Measurements from ENCODE around the gene TAOK2.
"Not testable (repeated sequence)": the region's sequence is repeated elsewhere in the genome, so short reads cannot be mapped to it uniquely, and the experiment has no call there.

Gene TAOK2

DNA sequence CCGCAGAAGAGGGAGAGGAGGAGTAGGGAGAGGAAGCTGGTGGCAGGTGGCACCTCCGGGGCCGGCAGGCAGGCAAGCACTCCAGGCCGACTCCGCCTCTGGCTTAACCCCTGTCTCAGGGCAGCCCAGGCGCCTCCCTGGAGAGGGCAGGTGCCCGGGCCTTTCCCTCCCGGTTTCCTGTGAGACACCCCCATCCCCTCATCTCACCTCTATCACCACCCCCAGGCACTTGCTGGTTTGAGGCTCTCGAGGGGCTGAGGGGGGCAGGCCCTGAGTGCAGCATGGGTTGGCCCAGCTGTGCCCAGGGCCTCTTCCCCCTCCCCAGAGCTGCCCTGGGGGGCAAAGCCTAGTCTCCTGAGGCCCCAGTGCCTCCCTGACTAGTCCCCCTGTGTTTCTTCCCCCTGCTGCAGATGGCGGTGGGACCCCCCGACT, 31.2 kb downstream of the TAOK2 start:
- no peak for DNase-seq

DNA sequence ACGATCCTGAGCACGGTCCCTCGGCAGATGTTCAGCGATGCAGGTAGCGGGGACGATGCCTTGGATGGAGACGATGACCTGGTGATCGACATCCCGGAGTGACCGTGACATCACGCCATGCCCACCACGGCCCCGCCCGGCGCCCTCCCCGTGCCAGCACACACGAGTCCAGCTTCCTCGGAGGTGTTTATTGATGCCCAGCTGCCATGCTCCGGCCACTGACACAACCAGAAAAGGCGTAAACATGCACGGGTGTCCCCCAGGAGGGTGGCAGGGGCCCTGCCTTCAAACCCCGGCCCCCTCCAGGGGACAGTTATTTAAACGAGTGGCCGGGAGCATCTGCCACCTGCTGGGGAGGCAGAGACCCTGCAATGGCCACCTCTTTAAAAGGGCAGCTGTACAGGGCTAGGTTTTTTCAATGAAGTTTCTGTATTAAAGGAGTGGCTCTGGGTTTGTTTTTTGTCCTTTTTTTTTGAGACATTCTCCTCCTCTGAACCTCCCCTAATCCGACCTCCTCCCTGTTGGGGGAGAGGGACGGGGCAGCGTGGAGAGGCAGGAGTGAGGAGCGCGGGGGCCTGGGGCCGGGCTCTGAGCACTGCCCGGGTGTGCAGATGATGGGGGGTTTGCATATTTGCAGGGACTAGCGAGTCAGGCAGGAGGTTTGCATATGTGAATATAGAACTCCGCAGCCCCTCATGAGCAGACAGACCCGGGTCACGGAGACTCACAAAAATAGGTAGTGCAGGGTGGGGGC, 31.9 kb downstream of the TAOK2 start:
- no peak for DNase-seq

DNA sequence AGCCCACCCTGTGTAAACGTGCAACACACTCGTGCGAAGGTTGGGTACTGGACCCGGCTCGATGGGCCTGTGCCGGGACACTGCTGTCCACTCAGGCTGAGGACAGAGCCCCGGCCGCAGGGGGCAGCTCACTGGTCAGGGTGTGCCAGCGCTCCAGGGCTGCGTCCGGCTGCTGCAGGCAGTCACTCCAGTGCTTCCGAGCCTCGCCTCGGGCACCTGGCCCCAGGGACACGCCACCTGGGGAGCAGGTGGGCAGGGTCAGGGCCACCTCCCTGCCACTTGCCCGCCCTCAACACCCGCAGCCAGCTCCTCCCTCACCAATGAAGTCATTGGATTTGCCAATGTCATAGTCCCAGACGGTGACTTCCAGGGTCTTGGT, 32.4 kb downstream of the TAOK2 start:
- no peak for DNase-seq

DNA sequence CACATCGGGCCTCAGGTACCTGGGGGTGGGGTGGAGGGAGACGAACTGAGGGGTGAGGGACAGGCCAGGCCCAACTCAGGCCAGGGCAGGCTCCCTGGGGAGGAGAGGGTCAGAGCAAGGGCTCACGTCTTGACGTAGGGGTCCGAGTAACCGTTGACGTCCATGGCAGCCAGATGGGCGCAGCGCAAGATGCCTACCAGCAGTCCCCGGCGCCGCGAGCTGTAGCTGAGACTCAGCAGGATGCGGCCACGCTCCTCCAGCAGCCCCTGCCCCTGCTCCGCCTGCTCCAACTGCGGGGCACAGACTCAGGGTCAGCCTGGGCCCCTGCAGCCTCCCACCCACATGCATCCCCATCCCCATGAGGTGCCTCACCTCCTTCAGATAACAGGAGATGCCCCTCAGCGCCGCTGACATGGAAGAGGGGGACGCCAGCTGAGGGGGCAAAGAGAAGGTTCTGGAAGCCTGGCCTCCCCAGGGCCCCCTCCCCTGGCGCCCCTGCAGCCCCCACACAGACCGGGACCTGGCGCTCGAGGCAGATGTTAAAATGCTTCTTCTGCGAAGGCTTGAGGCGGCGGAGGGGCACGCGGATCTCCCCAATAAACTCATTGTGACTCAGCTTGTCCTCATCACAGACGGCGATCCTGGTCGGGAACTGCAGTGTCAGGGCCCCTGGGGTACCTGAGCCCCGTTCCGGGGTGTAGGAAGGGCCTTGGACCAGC, 33.1 kb downstream of the TAOK2 start:
- no peak for DNase-seq

DNA sequence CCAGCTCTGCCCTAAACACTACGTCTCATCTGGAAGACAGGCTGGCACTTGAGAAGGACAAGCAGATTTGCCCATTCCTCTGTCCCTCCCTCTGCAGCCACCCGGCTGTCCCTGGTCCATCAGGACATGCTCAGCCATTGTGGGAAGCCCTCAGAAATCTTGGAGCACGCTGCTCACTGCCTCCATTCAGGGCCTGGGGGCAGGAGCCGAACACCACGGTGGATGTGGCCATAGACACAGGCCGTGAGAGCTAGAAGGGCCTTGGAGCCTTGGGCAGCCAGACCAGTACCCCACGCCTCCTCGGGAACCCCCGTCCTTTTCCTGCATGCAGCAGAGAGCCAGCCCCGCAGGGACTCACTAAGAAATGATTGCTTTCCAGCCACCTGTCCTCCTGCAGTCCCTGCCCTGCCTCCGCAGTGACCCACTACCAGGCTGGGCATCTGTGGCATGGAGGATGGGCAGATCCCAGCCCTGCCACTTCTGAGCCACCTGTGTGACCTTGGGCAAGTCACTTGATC, 33.8 kb downstream of the TAOK2 start:
- DNase-seq = no peak

DNA sequence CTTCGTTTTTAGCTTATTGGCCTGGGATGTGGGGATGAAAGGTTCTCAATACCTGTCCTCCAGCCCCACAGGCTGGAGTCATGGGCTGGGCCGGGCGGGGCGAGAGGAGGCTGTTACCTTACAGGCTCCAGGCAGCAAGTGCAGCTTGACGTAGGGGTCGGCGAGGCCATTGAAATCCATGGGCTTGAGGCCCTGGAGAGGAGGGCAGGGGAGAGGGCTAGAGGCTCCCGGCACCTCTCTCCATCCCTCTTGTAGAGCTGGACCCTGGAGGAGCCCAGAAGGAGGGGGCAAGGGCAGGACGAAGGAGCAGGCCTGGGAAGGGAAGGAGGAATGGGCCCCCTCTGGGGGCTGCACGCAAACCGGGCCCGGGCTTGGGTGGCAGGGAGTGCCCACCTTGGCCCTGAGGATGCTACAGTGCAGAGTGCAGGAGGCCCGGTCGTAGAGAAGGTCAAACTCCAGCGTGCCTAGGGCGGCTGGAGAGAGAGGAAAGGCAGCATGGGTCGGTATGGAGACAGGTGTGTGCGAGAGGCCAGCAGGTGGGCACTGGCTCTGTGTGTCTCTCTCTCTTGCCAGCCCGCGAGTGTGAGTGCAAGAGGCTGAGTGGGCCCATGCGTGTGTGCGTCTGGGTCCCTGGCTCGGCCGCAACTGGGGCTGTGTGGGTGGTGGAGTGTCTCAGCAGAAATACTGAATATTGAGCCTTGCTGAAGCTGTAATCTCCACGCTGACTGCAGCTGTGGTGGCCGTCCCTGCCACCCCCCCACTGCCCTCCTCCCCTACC, 35.6 kb downstream of the TAOK2 start:
- no peak for DNase-seq

DNA sequence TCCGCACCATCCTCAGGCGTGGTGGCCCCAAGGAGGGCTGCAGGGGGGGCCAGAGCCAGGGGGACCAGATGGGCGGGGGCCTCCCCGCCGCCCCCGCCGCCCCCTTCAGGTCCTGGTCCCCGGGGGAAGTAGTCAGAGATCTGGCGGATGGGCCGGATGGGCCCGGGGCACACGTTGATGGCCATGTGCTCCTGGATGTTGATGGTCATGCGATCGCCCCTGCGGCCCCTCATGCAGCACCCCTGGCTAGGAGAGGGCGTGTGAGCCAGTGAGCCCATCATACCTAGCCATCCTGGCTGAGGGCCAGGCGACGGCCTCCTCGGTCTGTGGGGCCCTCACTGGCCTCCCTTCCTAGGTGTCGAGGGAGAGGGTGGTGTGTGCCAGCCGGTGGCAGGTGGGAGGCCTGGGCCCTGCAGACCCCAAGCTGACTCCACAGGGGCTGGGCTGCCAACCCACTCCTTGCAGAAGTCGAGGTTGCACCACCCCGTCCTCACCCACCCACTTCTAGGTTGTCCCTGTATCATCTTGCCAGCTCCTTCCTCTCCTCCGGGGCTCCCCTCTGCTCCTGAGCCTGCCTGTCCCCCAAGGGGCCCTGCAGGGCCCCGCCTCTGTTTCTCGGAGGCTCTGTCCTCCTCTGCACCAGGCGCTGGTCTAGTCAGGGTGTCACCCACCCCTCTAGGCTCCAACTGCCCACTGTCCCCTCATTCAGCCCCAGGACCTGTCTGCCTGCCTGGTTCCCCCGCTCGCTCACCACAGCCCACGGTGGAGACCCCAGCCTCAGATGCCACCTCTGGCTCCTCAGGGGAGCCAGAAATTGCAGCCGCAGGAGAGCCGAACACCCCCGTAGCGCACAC, 36.5 kb downstream of the TAOK2 start:
- no peak for DNase-seq

DNA sequence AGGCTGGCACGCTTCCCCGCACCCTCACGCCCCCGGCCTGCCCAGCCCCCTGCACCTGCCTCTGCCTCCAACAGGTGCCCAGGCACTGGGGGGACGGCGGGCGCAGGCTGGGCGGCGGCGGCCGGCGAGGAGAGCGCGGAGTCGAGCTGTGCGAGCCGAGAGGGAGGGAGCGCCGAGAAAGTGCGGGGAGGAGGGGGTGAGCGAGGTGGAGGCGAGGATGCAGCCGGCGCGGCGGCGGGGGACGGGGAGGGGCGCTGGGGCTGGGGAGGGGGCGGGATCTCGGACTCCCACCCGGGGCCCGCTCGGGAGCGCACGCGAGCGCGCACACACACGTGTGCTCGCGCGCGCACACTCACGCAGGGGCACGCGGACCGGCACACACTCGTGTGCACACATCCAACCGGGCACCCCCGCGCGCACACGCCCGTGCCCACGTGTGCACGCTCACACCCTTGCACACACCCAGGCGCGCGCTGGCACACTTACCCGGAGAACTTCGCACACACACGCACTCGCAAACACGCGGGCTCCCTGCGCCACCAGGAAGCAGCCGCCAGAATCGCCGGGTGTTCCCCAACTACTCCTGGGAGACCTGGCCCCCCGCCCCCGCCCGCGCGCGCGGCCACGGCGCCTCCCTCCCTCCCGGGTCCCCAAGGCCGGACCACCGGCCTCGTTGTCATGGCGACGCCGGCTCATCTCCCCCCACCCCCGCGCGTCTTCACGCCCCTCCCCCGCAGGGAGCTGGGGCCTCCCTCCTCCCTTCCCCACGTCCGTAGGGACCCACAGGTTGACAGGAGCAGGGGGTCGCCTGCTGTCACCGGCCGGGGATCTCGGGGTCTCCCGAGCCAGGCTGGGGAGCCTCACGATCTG, 37.4 kb downstream of the TAOK2 start, which contains the start of gene DOC2A:
TSS of gene DOC2A (minus strand) at position 184 of the 870 bp plus-strand sequence. CDS start 805 bp downstream, outside the sequence.
- peak in 1 of 2 experiments; percentile 67 for DNase-seq

DNA sequence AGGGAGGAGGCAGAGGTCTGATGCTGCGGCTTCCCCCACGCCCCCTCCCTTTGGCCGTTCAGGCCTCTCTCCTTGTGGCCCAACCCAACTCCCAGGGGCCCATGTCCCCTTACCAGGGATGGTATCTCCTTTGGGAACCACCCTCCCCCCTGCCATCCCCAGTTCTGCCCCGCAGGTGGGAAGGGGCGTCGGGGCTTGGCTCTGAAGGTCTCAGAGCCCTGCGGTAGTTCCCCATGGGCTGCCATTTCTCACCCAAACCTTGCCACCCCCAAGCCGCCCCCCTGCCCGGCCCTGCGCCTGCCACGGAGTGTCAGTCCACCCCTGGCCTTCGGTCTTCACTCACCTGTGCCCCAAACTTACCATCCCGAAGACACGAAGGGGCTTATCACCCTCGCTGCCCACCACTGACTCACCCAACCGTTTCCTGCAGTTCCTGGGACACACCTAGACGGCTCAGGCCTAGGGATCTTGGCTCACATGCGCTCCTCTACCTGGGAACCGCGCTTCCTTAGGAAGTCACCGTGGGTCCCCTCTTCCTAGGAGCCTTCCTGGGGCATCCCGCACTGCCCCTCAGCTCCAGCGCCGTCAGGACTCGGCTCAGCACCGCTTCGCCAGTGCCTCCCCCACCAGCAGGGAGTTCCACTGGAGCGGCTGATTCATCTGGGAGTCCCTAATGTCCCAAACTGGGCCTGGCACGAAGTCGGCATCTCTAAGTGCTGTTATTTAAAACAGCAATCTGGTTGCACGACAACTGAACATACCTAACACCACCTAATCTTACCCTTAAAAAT, 38.2 kb downstream of the TAOK2 start:
- DNase-seq = no peak

DNA sequence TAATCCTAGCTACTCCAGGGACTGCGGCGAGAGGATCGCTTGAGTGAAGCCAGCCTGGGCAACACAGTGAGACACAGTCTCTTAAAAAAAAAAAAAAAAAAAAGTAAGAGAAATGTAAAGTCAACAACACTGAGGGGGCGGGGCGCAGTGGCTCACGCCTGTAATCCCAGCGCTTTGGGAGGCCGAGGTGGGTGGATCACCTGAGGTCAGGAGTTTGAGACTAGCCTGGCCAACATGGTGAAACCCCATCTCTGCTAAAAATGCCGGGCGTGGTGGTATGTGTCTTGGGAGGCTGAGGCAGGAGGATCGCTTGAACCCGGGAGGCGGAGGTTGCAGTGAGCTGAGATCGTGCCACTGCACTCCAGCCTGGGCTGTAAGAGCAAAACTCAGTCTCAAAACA, 38.9 kb downstream of the TAOK2 start:
- DNase-seq = not testable (repeated sequence)

DNA sequence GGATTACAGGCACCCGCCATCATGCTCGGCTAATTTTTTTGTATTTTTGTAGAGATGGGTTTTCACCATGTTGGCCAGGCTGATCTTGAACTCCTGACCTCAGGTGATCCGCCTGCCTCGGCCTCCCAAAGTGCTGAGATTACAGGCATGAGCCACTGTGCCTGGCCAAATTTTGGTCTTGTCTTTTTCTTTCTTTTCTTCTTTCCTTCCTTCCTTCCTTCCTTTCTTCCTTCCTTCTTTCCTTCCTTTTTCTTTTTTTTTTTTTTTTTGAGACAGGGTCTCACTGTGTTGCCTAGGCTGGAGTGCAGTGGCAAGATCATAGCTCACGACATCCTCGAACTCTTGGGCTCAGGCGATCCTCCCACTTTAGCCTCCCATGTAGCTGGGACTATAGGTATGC, 41.8 kb downstream of the TAOK2 start:
- DNase-seq = not testable (repeated sequence)

DNA sequence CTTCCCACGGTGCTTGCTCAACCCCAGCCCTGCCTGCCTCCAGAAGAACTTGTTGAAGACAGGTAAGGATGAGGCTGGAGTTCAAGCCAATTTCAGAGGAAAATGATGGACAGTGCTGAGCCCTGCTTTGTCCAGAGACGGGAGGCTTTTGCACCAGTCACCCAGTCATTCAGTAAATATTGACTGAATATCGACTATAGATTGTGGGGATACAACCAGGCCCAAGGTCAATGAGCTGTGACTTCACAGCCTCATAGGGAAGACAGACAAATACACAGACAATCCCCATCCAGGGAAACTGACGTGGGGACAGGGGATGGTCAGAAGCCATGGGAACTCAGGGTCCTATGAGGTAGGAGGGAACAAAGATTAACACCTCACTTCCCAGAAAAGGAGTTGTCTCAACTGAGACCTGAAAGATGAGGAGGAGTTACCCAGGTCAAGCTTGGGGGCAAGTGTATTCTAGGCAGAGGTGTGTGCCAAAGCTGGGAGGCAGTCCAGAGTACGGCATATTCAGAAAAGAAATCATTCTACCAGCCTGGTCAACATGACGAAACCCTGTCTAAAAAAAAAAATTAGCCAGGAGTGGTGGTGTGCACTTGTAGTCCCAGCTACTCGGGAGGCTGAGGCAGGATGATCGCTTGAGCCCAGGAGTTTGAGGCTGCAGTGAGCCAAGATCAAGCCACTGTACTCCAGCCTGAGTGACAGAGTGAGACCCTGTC, 43.0 kb downstream of the TAOK2 start:
- DNase-seq = no peak

DNA sequence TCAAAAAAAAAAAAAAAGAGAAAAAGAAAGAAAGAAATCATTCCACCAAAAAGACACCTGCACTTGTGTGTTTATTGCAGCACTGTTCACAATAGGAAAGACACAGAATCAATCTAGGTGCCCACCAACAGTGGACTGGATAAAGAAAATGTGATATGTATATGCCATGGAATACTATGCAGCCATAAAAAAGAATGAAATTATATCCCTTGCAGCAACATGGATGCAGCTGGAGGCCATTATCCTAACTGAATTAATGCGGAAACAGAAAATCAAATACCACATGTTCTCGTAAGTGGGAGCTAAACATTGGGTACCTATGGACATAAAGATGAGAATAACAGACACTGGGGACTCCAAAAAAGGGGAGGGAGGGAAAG, 43.6 kb downstream of the TAOK2 start:
- no peak for DNase-seq

DNA sequence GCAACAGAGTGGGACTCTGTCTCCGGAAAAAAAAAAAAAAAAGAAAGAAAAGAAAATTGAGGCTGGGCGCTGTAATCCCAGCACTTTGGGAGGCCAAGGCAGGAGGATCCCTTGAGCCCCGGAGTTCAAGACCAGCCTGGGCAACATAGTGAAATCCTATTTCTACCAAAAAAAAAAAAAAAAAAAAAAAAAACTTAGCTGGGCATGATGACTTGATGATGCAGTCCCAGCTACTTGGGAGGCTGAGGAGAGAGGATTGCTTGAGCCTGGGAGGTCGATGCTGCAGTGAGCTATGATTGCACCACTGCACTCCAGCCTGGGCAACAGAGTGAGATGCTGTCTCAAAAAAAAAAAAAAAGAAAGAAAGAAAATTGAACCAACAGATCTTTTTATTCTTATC, 44.3 kb downstream of the TAOK2 start:
- DNase-seq = not testable (repeated sequence)

DNA sequence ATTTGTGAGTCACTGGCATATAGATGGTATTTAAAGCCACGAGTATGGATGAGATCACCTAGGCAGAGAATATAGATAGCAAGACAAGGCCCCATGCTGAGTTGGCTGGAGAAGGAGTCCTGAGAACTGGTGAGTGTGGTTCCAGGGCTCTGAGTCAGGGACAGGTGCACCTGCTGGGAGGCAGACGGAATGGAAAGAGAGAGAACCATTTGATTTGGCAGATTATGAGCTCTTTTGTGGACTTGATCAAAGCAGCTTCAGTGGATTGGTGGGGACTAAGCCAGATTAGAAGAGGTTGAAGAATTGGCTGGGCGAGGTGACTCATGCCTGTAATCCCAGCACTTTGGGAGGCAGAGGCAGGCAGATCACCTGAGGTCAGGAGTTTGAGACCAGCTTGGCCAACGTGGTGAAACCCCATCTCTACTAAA, 45.1 kb downstream of the TAOK2 start:
- no peak for DNase-seq

DNA sequence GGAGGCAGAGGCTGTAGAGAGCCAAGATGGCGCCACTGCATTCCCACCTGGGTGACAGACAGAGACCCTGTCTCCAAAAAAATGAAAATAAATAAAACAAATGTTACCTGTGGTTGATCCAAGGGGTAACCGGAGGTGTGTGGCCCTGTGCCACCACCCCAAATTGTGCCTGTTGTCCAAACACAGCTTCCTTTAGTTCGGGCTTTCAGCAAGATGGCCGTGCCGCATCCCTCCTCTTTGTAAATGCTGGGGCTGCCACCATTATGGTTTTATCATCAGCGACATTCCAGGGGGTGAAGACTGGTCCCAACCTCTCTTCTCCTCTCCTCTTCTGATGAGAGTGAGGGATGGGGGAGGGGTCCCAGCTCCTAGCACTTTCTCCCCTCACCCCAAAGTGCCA, 49.2 kb downstream of the TAOK2 start, which contains the start of gene C16orf92:
TSS of gene C16orf92 (plus strand) at position 312 of the 400 bp plus-strand sequence. CDS start 143 bp downstream, outside the sequence.
- DNase-seq = no peak

DNA sequence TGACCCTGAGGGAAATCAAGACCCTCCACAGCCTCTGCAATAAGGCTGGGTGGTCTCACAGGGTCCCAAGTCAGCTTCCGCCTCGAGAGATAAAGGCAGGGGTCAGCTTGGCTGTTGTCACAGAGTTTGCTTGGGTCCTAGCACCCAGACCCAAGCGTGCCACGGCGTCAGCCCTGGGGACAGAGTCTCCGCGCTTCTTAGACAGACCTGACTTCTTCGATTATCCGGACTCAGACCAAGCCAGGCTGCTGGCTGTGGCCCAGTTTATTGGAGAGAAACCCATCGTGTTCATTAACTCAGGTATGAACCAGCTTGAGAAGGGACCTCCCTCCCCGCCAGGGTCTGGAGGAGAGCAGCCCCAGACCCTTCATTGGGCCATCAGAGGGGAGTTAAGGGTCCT, 49.9 kb downstream of the TAOK2 start:
- DNase-seq = no peak

DNA sequence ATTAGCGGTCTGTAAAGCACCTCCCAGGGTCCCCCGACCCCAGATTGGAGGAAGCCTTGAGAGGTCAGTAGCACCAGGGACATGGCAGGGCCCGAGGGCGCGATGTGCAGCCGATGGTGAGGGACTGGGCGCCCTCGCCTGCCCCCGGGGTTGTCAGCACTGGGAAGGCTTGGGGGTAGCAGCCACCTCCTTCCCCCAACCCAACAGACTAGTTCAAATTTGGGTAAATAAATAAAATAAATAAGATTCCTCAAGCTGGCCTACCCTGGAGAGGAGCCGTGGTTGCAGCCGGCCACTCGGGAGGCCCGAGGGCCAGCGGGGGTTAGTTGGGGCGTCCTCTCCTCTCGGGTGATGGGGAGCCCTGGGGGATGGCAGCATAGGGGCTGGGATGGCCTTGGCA, 50.8 kb downstream of the TAOK2 start:
- DNase-seq = no peak

DNA sequence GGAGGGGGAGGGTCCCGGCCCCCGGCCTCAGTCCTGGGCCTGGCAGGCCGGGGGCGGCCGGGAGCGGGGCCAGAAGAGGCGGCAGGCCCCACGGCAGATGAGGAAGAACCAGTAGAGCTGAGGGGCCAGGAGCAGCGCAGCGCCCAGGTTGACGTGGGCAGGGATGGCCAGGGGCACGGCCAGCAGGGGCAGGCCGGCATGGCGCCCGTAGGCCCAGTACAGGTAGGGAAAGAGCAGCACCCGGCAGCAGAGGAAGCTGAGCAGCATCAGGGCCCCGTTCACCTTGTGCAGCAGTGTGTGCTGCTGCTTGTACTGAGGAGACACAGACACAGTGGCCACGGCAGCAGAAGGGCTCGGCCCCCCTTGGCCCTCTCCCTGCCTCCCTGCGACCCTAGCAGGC, 51.5 kb downstream of the TAOK2 start:
- no peak for DNase-seq

DNA sequence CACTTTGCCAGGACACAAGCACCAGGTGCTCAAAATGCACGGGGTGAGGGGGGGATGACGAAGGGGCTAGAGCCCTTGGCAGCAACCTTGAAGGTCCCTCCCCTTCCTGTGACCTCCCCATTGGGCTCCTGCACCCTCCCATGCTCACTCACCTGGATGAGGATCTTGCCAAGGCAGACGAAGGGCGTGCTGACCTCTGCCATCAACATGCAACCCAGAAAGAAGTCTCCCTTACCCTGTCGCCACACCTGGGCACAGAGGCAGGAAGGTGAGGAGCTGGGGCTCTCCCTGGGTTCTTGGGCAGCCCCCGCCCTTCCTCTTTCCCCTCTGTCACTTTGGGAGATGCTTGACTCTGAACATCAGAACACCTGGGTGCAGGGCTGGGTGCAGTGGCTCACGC, 51.9 kb downstream of the TAOK2 start:
- no peak for DNase-seq

Measured in NCI-H446 (cell line).